Renal pelvis (tissue), 4 donors: ENCODE results near the gene ZNF563. TPM values are rescaled to one million over a fixed set of nuclear protein-coding genes. Genes with fewer than 3 reads are reported as not detected.
A peak's percentile ranks its signal among the peaks of the same experiment; 100 is the strongest.
"Not testable (repeated sequence)": the region's sequence is repeated elsewhere in the genome, so short reads cannot be mapped to it uniquely, and the experiment has no call there.

ENCODE experiments used
- DNase-seq: peaks from one replicate; pipeline ENCODE4 v3.0.0-alpha.2; 2013
- polyA plus RNA-seq, 3 donors: library from polyadenylated mRNA; unstranded; fragments of 120-200 nt; gene quantifications; one replicate each; pipeline ENCODE4 v1.2.1, GENCODE V29; 2013; ENCODE audit not compliant: insufficient read length in 3 of 3

The ZNF563 gene
- polyA plus RNA-seq, 3 donors: 3.6 to 5.1 (median 4.2) TPM

- DNase-seq: not testable (repeated sequence)
These were observed 24.5 kb downstream of the ZNF563 start for GRCh38 chr19:12308891-12309290.

GRCh38 chr19:12295191-12295590 is 38.2 kb downstream of the ZNF563 start:
- DNase-seq: no peak

DNA sequence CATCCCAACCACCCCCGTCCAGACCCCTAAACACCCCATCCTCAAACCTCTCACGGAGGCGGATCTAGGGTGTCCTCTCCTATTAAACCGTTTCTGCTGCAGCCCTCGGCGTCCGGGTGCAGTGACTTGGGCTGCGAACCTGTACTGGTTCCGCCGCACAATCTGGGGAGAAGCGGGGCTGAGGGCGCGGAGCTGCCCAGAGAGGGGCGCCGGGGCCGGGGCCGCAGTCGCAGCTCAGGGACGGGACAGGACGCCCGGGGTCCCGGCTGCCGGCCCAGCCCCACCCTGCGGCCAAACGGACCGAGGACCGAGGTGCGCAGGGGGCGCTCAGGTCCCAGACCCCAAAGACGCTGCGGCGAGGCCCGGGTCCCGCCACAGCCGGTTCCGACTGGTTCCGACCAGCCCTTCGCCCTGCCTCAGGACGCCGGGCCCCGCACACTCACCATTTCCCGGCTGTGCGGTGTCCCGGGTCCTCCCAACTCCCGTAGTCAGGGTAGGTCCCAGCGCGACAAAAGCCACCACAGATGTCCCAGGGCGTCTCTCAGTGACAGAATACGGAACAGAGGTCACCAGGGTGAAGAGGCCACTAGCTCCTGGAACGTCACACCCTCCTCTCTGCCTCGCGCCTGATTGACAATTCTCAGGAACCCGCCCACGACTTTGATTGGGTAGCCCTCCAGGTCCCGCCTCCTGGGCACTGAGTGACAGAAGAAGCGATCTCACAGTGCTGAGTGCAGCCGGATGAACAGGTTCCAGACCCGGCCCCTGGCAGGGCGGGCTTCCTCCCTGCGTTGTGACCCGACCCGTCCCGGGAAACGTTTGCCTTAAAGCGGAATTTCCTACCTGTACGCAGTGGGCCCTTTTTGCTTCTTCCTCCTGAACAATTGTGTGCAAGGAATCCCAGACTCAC is 38.9 kb downstream of the ZNF563 start, which contains the start of gene ZNF44:
Gene ZNF44 (minus strand): TSS at position 635 of the 910 bp plus-strand sequence. CDS start 189 bp downstream, at position 446.
- peak; percentile 97 for DNase-seq

DNA sequence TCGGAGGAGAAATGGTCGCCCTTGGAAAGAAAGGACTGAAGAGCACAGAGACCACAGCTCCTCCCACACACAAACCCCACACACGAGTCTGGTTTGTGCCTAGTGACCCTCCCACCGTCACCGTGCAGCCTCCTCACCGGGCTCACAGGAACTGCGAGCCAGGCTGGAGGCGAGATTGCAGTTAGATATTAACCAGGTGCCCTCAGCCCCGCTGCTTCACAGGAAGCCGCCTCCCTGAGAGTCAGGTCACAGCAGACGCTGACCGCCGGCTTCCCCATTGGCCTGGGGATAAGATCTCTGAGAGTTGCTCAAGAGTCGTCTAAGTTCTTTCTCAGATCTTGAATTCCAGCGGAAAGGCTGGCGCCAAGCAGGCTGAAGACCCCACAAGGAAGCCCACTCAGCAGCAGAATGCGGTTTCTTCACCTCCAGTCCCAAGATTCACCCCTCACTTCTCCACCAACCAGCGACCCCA is 39.6 kb downstream of the ZNF563 start:
- DNase-seq: peak; percentile 62

GRCh38 chr19:12289790-12290065 is 43.7 kb downstream of the ZNF563 start:
- DNase-seq: no peak

- DNase-seq: peak; percentile 64
These were observed 45.4 kb downstream of the ZNF563 start for GRCh38 chr19:12287958-12288500.

DNA sequence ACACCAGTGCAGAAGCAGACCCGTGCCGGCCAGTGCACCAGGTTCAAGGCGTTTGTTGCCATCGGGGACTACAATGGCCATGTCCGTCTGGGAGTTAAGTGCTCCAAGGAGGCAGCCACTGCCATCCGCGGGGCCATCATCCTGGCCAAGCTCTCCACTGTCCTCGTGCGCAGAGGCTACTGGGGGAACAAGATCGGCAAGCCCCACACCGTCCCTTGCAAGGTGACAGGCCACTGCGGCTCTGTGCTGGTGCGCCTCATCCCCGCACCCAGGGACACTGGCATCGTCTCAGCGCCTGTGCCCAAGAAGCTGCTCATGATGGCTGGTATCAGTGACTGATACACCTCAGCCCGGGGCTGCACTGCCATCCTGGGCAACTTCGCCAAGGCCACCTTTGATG is 48.8 kb downstream of the ZNF563 start:
- DNase-seq: no peak

GRCh38 chr19:12284226-12284625 is 49.2 kb downstream of the ZNF563 start:
- DNase-seq: no peak

GRCh38 chr19:12278713-12279112 is 54.7 kb downstream of the ZNF563 start:
- DNase-seq: no peak

GRCh38 chr19:12272980-12273901 is 60.2 kb downstream of the ZNF563 start:
- DNase-seq: no peak

DNA sequence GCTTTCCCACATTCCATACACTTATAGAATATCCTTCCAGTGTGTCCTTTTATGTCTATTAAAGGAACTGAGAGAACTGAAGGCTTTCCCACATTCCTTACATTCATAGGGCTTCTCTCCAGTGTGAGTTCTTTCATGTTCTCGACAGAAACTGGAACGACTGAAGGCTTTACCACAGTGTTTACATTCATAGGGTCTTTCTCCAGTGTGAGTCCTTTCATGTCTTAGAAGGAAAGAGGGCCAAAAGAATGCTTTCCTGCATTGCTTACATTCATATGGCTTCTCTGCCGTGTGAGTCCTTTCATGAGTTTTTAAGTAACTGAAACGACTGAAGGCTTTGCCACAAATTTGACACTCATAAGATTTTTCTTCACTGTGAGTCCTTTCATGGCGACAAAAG is 61.0 kb downstream of the ZNF563 start:
- DNase-seq: no peak

GRCh38 chr19:12270854-12271253 is 62.6 kb downstream of the ZNF563 start:
- DNase-seq: no peak

Other genes starting within 250 kb of the ZNF563 start
- gene ZNF20, start 193.3 kb downstream of the ZNF563 start, polyA plus RNA-seq: 10 to 100 TPM in 1 of 3 donors, 1 to 10 TPM in 2; 6.1 to 10.7 (median 7.8) TPM
- gene ZNF625, start 176.9 kb downstream of the ZNF563 start, polyA plus RNA-seq: 10 to 100 TPM; 13.3 to 18.6 (median 14.4) TPM
- gene ZNF136, start 170.5 kb downstream of the ZNF563 start, polyA plus RNA-seq: 10 to 100 TPM; 13.5 to 19.5 (median 17.1) TPM
- 10 to 100 TPM; 43.6 to 70.9 (median 54.3) TPM for gene ZNF44, start 38.8 kb downstream of the ZNF563 start, polyA plus RNA-seq
- gene ZNF442, start 32.0 kb upstream of the ZNF563 start, polyA plus RNA-seq: 1 to 10 TPM; 5.7 to 6.4 (median 6.1) TPM
- gene ZNF799, start 67.6 kb upstream of the ZNF563 start, polyA plus RNA-seq: 1 to 10 TPM; 6.7 to 8.4 (median 7.6) TPM
- 10 to 100 TPM; 10.2 to 13.3 (median 11.0) TPM for gene ZNF443, start 107.4 kb upstream of the ZNF563 start, polyA plus RNA-seq
- gene ZNF709, start 151.2 kb upstream of the ZNF563 start, polyA plus RNA-seq: 10 to 100 TPM in 1 of 3 donors, 1 to 10 TPM in 2; 6.1 to 13.9 (median 7.5) TPM
- 10 to 100 TPM; 12.0 to 13.6 (median 12.7) TPM for gene ZNF564, start 217.8 kb upstream of the ZNF563 start, polyA plus RNA-seq